Body of pancreas (tissue), 4 donors: ENCODE data around the gene UPF2.

ENCODE experiments used
- POLR2A ChIP-seq, 3 donors: fragments of 450-650 bp; IDR thresholded peaks; one replicate each; pipeline ENCODE4 v1.6.1; 2016; ENCODE audit warnings: antibody characterized with exemption in 3 of 3, mild to moderate bottlenecking in 2 of 3
- TF ChIP-seq, protein P1 (sequence below), 7 experiments: fragments of 450-650 bp in 4 of 7; fragments of 200-600 bp in 3 of 7; sonication (generic) in 3 of 7; IDR thresholded peaks; one replicate each; pipeline ENCODE4 v1.5.1; 2016 to 2019; ENCODE audit warnings: antibody characterized with exemption in 7 of 7

DNA sequence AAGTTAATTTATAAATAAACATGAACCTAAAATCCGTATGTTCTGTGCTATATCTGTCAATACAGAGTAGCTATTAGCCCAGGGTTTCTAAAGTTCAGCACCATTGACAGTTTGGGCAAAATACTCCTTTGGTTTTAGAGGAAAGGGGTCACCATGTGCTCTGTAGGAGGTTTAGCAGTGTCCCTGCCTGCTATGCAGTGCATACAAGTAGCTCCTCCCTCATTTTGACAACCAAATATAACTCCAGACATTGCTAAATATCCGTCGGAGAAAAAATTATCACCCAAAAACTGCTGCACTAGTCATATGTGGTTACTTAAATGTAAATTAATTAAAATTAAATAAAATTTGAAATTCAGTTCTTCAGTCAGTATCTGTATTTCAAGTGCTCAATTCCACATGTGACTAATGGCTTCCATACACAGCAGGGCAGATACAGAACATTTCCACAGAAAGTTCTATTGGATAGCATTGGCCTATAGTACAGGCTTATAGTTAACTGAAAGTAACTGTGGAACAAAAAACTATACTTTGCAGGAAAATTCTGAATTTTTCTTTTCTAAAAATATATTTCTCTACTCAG lies 6.4 kb downstream of the UPF2 start:
- no peak for TF ChIP-seq POLR2A (IDR thresholded peaks at IDR 0.05)
- TF ChIP-seq, protein P1, sequence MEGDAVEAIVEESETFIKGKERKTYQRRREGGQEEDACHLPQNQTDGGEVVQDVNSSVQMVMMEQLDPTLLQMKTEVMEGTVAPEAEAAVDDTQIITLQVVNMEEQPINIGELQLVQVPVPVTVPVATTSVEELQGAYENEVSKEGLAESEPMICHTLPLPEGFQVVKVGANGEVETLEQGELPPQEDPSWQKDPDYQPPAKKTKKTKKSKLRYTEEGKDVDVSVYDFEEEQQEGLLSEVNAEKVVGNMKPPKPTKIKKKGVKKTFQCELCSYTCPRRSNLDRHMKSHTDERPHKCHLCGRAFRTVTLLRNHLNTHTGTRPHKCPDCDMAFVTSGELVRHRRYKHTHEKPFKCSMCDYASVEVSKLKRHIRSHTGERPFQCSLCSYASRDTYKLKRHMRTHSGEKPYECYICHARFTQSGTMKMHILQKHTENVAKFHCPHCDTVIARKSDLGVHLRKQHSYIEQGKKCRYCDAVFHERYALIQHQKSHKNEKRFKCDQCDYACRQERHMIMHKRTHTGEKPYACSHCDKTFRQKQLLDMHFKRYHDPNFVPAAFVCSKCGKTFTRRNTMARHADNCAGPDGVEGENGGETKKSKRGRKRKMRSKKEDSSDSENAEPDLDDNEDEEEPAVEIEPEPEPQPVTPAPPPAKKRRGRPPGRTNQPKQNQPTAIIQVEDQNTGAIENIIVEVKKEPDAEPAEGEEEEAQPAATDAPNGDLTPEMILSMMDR (IDR thresholded peaks at IDR 0.05), result no peak
